ENCODE results near the gene EP400. TPM values are rescaled to one million over a fixed set of nuclear protein-coding genes. Genes with fewer than 3 reads are reported as not detected.

EP400 gene
- polyA plus RNA-seq, 1 donor (not counting 4 experiments of a cell fraction or from before 2014, with no cell fraction given): 4.1 TPM

GRCh38 chr12:131986361-131986760, 36.6 kb downstream of the EP400 start:
- DNase-seq (ENCODE audit: low read depth, low spot score) (no peak), FAIRE-seq (no peak)
- Histone ChIP-seq H3K79me2 (ENCODE audit: control insufficient read depth, insufficient read depth, low read length) (no peaks in the 10 kb centered on the region), H4K20me1 (ENCODE audit: control insufficient read depth, extremely low read depth, insufficient read depth, low read length) (no peaks in the 10 kb centered on the region), H3K9me1 (ENCODE audit: control insufficient read depth, extremely low read depth, insufficient read depth, low read length) (no peaks in the 10 kb centered on the region), H2AFZ (ENCODE audit: control insufficient read depth, low read length) (no peak overlapping the region), H3K4me2 (ENCODE audit: control insufficient read depth, extremely low read depth, insufficient read depth, low read depth, low read length) (no peak overlapping the region), H3K36me3 (ENCODE audit: control insufficient read depth in 2 of 2, extremely low read depth in 1 of 2, insufficient read depth in 2 of 2, low read length in 2 of 2) (peaks cover 34 to 36% of the 10 kb centered on the region in 2 experiments), H3K4me3 (ENCODE audit: control insufficient read depth in 2 of 3, extremely low read depth in 1 of 3, insufficient read depth in 2 of 3, low read depth in 1 of 3, low read length in 3 of 3) (no peak overlapping the region), H3K9me3 (ENCODE audit: control insufficient read depth, low read depth, low read length) (no peaks in the 10 kb centered on the region), H3K27ac (ENCODE audit: control insufficient read depth, insufficient read depth, low read length) (no peak overlapping the region), H3K27me3 (ENCODE audit: control insufficient read depth, extremely low read depth, insufficient read depth, low read length) (no peaks in the 10 kb centered on the region), H3K9ac (ENCODE audit: control insufficient read depth, extremely low read depth, insufficient read depth, low read length) (no peak overlapping the region), H3K4me1 (ENCODE audit: control insufficient read depth, extremely low read depth, insufficient read depth, low read length) (no peaks in the 10 kb centered on the region)
- TF ChIP-seq EZH2 (IDR thresholded peaks at IDR 0.05; ENCODE audit: low read length) (no peak), CTCF (optimal IDR thresholded peaks at IDR 0.05 in 1 of 3, IDR thresholded peaks at IDR 0.05 in 1 of 3, conservative IDR thresholded peaks at IDR 0.05 in 1 of 3; ENCODE audit: extremely low read depth in 1 of 3, insufficient read depth in 2 of 3, low read length in 3 of 3) (no peak)
- dilution Hi-C loops (cut with MboI; ENCODE audit: extremely low pct_ligation_motif_present, low sequenced_read_pairs): no loop called here

- TF ChIP-seq EZH2 (IDR thresholded peaks at IDR 0.05; ENCODE audit: low read length) (no peak), CTCF (optimal IDR thresholded peaks at IDR 0.05 in 1 of 3, IDR thresholded peaks at IDR 0.05 in 1 of 3, conservative IDR thresholded peaks at IDR 0.05 in 1 of 3; ENCODE audit: extremely low read depth in 1 of 3, insufficient read depth in 2 of 3, low read length in 3 of 3) (no peak)
- no peaks in the 10 kb centered on the region for H3K9me1 ChIP-seq (ENCODE audit: control insufficient read depth, extremely low read depth, insufficient read depth, low read length)
- FAIRE-seq: no peak
- H3K4me3 ChIP-seq (ENCODE audit: control insufficient read depth in 2 of 3, extremely low read depth in 1 of 3, insufficient read depth in 2 of 3, low read depth in 1 of 3, low read length in 3 of 3): no peak overlapping the region
- H2AFZ ChIP-seq (ENCODE audit: control insufficient read depth, low read length): no peak overlapping the region
- no peaks in the 10 kb centered on the region for H3K4me1 ChIP-seq (ENCODE audit: control insufficient read depth, extremely low read depth, insufficient read depth, low read length)
- no peaks in the 10 kb centered on the region for H3K27me3 ChIP-seq (ENCODE audit: control insufficient read depth, extremely low read depth, insufficient read depth, low read length)
- H3K9ac ChIP-seq (ENCODE audit: control insufficient read depth, extremely low read depth, insufficient read depth, low read length): no peak overlapping the region
- H3K27ac ChIP-seq (ENCODE audit: control insufficient read depth, insufficient read depth, low read length): no peak overlapping the region
- no peaks in the 10 kb centered on the region for H3K79me2 ChIP-seq (ENCODE audit: control insufficient read depth, insufficient read depth, low read length)
- H3K4me2 ChIP-seq (ENCODE audit: control insufficient read depth, extremely low read depth, insufficient read depth, low read depth, low read length): no peak overlapping the region
- dilution Hi-C loops (cut with MboI; ENCODE audit: extremely low pct_ligation_motif_present, low sequenced_read_pairs): no loop called here
- DNase-seq (ENCODE audit: low read depth, low spot score): no peak
- H4K20me1 ChIP-seq (ENCODE audit: control insufficient read depth, extremely low read depth, insufficient read depth, low read length): no peaks in the 10 kb centered on the region
- peaks cover 31 to 36% of the 10 kb centered on the region in 2 experiments for H3K36me3 ChIP-seq (ENCODE audit: control insufficient read depth in 2 of 2, extremely low read depth in 1 of 2, insufficient read depth in 2 of 2, low read length in 2 of 2)
- no peaks in the 10 kb centered on the region for H3K9me3 ChIP-seq (ENCODE audit: control insufficient read depth, low read depth, low read length)
Observed at GRCh38 chr12:131986910-131987309, 37.2 kb downstream of the EP400 start.
